Measurements from ENCODE around the gene PLEKHO2.

- TF ChIP-seq CTCF (conservative IDR thresholded peaks at IDR 0.05; ENCODE audit: low read length) (no peak), EZH2phosphoT487 (IDR thresholded peaks at IDR 0.05; ENCODE audit: borderline replicate concordance, low read depth, low read length) (no peak)
These were observed 1.4 kb downstream of the PLEKHO2 start for GRCh38 chr15:64842986-64843561.
